HEK293 (cell line): ENCODE data around the gene ANKRD52.

Experiments used
- CTCF ChIA-PET: fragments of 350-600 bp; formaldehyde crosslinking; extraction: SDS; loops from one replicate; lab custom pipeline; 2021; ENCODE audit warnings: antibody characterized with exemption; lab: Yijun Ruan, JAX
- POLR2A ChIA-PET: fragments of 300-600 bp; formaldehyde crosslinking; extraction: SDS; loops from one replicate; lab custom pipeline; 2020; ENCODE audit warnings: antibody characterized with exemption, inconsistent platforms; lab: Yijun Ruan, JAX
- H3K27ac ChIP-seq: fragments of 200-500 bp; sonication (Bioruptor generic); 2 replicates; pipeline ENCODE4 v1.5.1; 2014; ENCODE audit warnings: low read depth, low read length, control low read depth, inconsistent platforms; ENCODE audit errors: extremely low read depth
- H3K36me3 ChIP-seq, 2 experiments: fragments of 200-500 bp in 1 of 2; sonication (Bioruptor generic) in 1 of 2; 1 replicate in 1 of 2; 2 replicates in 1 of 2; pipeline ENCODE4 v1.5.1; 2014 to 2017; ENCODE audit warnings: inconsistent platforms in 2 of 2, low read length in 2 of 2; ENCODE audit not compliant: control insufficient read depth in 2 of 2, insufficient read depth in 1 of 2
- H3K4me1 ChIP-seq: fragments of 200-500 bp; sonication (Bioruptor generic); 2 replicates; pipeline ENCODE4 v1.5.1; 2014; ENCODE audit warnings: mild to moderate bottlenecking, low read length, inconsistent platforms; ENCODE audit not compliant: control insufficient read depth, insufficient read depth
- H3K4me3 ChIP-seq: 2 replicates; pipeline ENCODE4 v1.5.1; 2011; ENCODE audit warnings: low read depth, mild to moderate bottlenecking, control low read depth, low read length, moderate library complexity
- H3K9me3 ChIP-seq: fragments of 200-500 bp; sonication (Bioruptor generic); 2 replicates; pipeline ENCODE4 v1.5.1; 2014; ENCODE audit warnings: low read depth, low read length, inconsistent platforms; ENCODE audit not compliant: control insufficient read depth, insufficient read depth
- EGR2 ChIP-seq: fragments of 450-650 bp; formaldehyde crosslinking; IDR thresholded peaks from 2 replicates; pipeline ENCODE4 v1.5.1; 2016; ENCODE audit warnings: low read depth, missing biosample characterization, missing genetic modification characterization
- GLIS1 ChIP-seq: fragments of 450-650 bp; formaldehyde crosslinking; IDR thresholded peaks from 2 replicates; pipeline ENCODE4 v1.5.1; 2016; ENCODE audit warnings: missing biosample characterization, missing genetic modification characterization
- GLIS2 ChIP-seq: fragments of 450-650 bp; formaldehyde crosslinking; IDR thresholded peaks from 2 replicates; pipeline ENCODE4 v1.5.1; 2016; ENCODE audit warnings: missing biosample characterization, missing genetic modification characterization
- HOXA7 ChIP-seq: sonication (generic); formaldehyde crosslinking; IDR thresholded peaks from 2 replicates; pipeline ENCODE4 v1.8.1; 2022; ENCODE audit warnings: missing genetic modification reagents, borderline replicate concordance
- KLF10 ChIP-seq: fragments of 450-650 bp; IDR thresholded peaks from 2 replicates; pipeline ENCODE4 v1.5.1; 2018; ENCODE audit warnings: missing biosample characterization, mild to moderate bottlenecking, missing genetic modification characterization
- KLF7 ChIP-seq: fragments of 450-650 bp; formaldehyde crosslinking; IDR thresholded peaks from 2 replicates; pipeline ENCODE4 v1.5.1; 2016; ENCODE audit warnings: missing biosample characterization, missing genetic modification characterization, borderline replicate concordance
- MZF1 ChIP-seq: fragments of 450-650 bp; formaldehyde crosslinking; IDR thresholded peaks from 2 replicates; pipeline ENCODE4 v1.5.1; 2017; ENCODE audit warnings: missing biosample characterization, missing genetic modification characterization, borderline replicate concordance
- SP7 ChIP-seq: fragments of 450-650 bp; formaldehyde crosslinking; IDR thresholded peaks from 2 replicates; pipeline ENCODE4 v1.5.1; 2016; ENCODE audit warnings: missing biosample characterization, missing genetic modification characterization
- WT1 ChIP-seq: fragments of 450-650 bp; formaldehyde crosslinking; IDR thresholded peaks from 2 replicates; pipeline ENCODE4 v1.5.1; 2016; ENCODE audit warnings: missing biosample characterization, missing genetic modification characterization
- ZBTB21 ChIP-seq: fragments of 450-650 bp; formaldehyde crosslinking; IDR thresholded peaks from 2 replicates; pipeline ENCODE4 v1.5.1; 2017; ENCODE audit warnings: missing biosample characterization, missing genetic modification characterization
- ZBTB48 ChIP-seq: fragments of 450-650 bp; formaldehyde crosslinking; IDR thresholded peaks from 2 replicates; pipeline ENCODE4 v1.5.1; 2016; ENCODE audit warnings: missing biosample characterization, missing genetic modification characterization
- ZBTB7A ChIP-seq: fragments of 450-650 bp; formaldehyde crosslinking; IDR thresholded peaks from 2 replicates; pipeline ENCODE4 v1.5.1; 2016; ENCODE audit warnings: low read depth, missing biosample characterization, missing genetic modification characterization
- ZFP69B ChIP-seq: fragments of 450-650 bp; formaldehyde crosslinking; IDR thresholded peaks from 2 replicates; pipeline ENCODE4 v1.5.1; 2016; ENCODE audit warnings: missing biosample characterization, missing genetic modification characterization
- ZNF114 ChIP-seq: fragments of 450-650 bp; formaldehyde crosslinking; IDR thresholded peaks from 2 replicates; pipeline ENCODE4 v1.5.0; 2017; ENCODE audit warnings: missing biosample characterization, missing genetic modification characterization
- ZNF121 ChIP-seq: fragments of 450-650 bp; formaldehyde crosslinking; IDR thresholded peaks from 2 replicates; pipeline ENCODE4 v1.5.1; 2016; ENCODE audit warnings: missing biosample characterization, missing genetic modification characterization
- ZNF146 ChIP-seq: fragments of 450-650 bp; formaldehyde crosslinking; IDR thresholded peaks from 2 replicates; pipeline ENCODE4 v1.5.1; 2016; ENCODE audit warnings: missing biosample characterization, missing genetic modification characterization
- ZNF24 ChIP-seq: fragments of 450-650 bp; formaldehyde crosslinking; IDR thresholded peaks from 2 replicates; pipeline ENCODE4 v1.5.1; 2016; ENCODE audit warnings: missing biosample characterization, missing genetic modification characterization
- ZNF248 ChIP-seq: fragments of 450-650 bp; formaldehyde crosslinking; IDR thresholded peaks from 2 replicates; pipeline ENCODE4 v1.5.1; 2017; ENCODE audit warnings: missing biosample characterization, missing genetic modification characterization
- ZNF324 ChIP-seq: fragments of 450-650 bp; formaldehyde crosslinking; IDR thresholded peaks from 2 replicates; pipeline ENCODE4 v1.5.1; 2016; ENCODE audit warnings: missing biosample characterization, missing genetic modification characterization
- ZNF350 ChIP-seq: fragments of 450-650 bp; formaldehyde crosslinking; IDR thresholded peaks from 2 replicates; pipeline ENCODE4 v1.5.0; 2017; ENCODE audit warnings: missing biosample characterization, mild to moderate bottlenecking, missing genetic modification characterization
- ZNF423 ChIP-seq: fragments of 450-650 bp; formaldehyde crosslinking; IDR thresholded peaks from 2 replicates; pipeline ENCODE4 v1.5.1; 2016; ENCODE audit warnings: missing biosample characterization, missing genetic modification characterization
- ZNF561 ChIP-seq: fragments of 450-650 bp; IDR thresholded peaks from 2 replicates; pipeline ENCODE4 v1.5.1; 2018; ENCODE audit warnings: missing biosample characterization, missing genetic modification characterization, borderline replicate concordance
- ZNF621 ChIP-seq: fragments of 450-650 bp; formaldehyde crosslinking; IDR thresholded peaks from 2 replicates; pipeline ENCODE4 v1.5.1; 2017; ENCODE audit warnings: missing biosample characterization, missing genetic modification characterization
- ZNF629 ChIP-seq: fragments of 450-650 bp; formaldehyde crosslinking; IDR thresholded peaks from 2 replicates; pipeline ENCODE4 v1.5.1; 2017; ENCODE audit warnings: missing biosample characterization, missing genetic modification characterization
- ZNF776 ChIP-seq: fragments of 450-650 bp; formaldehyde crosslinking; IDR thresholded peaks from 2 replicates; pipeline ENCODE4 v1.5.0; 2017; ENCODE audit warnings: missing biosample characterization, missing genetic modification characterization, borderline replicate concordance
- ZSCAN16 ChIP-seq: fragments of 450-650 bp; formaldehyde crosslinking; IDR thresholded peaks from 2 replicates; pipeline ENCODE4 v1.5.1; 2016; ENCODE audit warnings: missing biosample characterization, missing genetic modification characterization
- ZSCAN23 ChIP-seq: fragments of 450-650 bp; formaldehyde crosslinking; IDR thresholded peaks from 2 replicates; pipeline ENCODE4 v1.5.1; 2016; ENCODE audit warnings: missing biosample characterization, missing genetic modification characterization
- ZXDB ChIP-seq: fragments of 450-650 bp; formaldehyde crosslinking; IDR thresholded peaks from 2 replicates; pipeline ENCODE4 v1.5.1; 2016; ENCODE audit warnings: missing biosample characterization, missing genetic modification characterization
- TF ChIP-seq, protein P1 (sequence below): fragments of 450-650 bp; formaldehyde crosslinking; IDR thresholded peaks from 2 replicates; pipeline ENCODE4 v1.5.1; 2016; ENCODE audit warnings: missing biosample characterization, missing genetic modification characterization
- TF ChIP-seq, protein P2 (sequence below): sonication (generic); formaldehyde crosslinking; IDR thresholded peaks from 2 replicates; pipeline ENCODE4 v1.8.1; 2022; ENCODE audit warnings: mild to moderate bottlenecking, moderate library complexity, missing genetic modification reagents
- TF ChIP-seq, protein P3 (sequence below): fragments of 450-650 bp; formaldehyde crosslinking; IDR thresholded peaks from 2 replicates; pipeline ENCODE4 v1.5.1; 2016; ENCODE audit warnings: missing biosample characterization, missing genetic modification characterization

Gene ANKRD52

DNA sequence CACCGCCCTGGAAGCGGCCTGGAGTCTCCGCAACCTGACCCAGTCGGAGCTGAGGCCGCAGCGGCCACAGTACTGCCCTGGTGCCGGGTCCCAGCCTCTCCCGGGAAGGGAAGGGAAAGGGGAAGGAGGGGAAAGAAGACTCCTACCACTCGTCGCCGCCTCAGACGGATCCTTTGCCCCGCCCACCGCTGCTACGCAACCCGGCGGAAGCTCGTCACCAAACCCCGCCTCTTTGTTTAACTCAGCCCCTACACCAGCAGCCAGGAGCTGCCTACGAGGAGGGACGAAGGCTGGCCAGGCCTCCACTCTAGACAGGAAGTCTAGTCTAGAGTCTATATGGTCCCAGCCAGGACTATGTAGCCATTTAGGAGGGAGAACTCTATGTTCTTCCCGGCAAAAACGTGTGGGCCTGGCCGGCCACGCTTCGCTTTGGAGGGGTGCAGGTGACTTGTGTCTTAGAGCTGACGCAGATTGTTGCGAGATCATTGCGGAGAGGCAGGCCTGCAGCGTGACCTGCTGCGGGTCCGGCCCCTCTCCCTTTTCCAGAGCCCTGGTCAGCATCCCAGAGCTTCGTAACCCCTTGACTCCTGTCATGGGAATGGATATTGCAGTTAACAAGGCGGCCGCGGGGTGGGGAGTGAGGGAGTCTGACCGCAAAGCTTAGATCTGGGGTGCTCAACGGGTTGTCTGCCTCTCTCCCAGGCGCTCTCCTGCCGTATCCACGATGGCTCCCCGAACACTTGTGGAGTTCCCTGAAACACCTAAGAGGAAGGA, 36.2 kb downstream of the ANKRD52 start, which contains the start of gene RNF41 (continued):
- TF ChIP-seq ZNF776 (tag by site-specific recombination) (no peak), ZNF114 (tag by site-specific recombination) (no peak), ZNF146 (tag by site-specific recombination) (no peak), ZNF423 (tag by site-specific recombination) (no peak), ZNF629 (peak; percentile 71; the same call in 1 of the 2 replicates), ZNF248 (tag by site-specific recombination) (no peak), WT1 (tag by site-specific recombination) (0 out of 2 replicates have a peak, but pooled peaks have one; percentile 3), ZSCAN16 (tag by site-specific recombination) (no peak), MZF1 (tag by site-specific recombination) (0 out of 2 replicates have a peak, but pooled peaks have one; percentile 16), ZNF24 (tag by site-specific recombination) (no peak), SP7 (peak; percentile 10; the same call in 1 of the 2 replicates), HOXA7 (CRISPR knock-in tag) (no peak)
- TF ChIP-seq, protein P1, sequence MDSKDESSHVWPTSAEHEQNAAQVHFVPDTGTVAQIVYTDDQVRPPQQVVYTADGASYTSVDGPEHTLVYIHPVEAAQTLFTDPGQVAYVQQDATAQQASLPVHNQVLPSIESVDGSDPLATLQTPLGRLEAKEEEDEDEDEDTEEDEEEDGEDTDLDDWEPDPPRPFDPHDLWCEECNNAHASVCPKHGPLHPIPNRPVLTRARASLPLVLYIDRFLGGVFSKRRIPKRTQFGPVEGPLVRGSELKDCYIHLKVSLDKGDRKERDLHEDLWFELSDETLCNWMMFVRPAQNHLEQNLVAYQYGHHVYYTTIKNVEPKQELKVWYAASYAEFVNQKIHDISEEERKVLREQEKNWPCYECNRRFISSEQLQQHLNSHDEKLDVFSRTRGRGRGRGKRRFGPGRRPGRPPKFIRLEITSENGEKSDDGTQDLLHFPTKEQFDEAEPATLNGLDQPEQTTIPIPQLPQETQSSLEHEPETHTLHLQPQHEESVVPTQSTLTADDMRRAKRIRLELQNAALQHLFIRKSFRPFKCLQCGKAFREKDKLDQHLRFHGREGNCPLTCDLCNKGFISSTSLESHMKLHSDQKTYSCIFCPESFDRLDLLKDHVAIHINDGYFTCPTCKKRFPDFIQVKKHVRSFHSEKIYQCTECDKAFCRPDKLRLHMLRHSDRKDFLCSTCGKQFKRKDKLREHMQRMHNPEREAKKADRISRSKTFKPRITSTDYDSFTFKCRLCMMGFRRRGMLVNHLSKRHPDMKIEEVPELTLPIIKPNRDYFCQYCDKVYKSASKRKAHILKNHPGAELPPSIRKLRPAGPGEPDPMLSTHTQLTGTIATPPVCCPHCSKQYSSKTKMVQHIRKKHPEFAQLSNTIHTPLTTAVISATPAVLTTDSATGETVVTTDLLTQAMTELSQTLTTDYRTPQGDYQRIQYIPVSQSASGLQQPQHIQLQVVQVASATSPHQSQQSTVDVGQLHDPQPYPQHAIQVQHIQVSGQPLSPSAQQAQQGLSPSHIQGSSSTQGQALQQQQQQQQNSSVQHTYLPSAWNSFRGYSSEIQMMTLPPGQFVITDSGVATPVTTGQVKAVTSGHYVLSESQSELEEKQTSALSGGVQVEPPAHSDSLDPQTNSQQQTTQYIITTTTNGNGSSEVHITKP (tag by site-specific recombination) = peak; percentile 52

DNA sequence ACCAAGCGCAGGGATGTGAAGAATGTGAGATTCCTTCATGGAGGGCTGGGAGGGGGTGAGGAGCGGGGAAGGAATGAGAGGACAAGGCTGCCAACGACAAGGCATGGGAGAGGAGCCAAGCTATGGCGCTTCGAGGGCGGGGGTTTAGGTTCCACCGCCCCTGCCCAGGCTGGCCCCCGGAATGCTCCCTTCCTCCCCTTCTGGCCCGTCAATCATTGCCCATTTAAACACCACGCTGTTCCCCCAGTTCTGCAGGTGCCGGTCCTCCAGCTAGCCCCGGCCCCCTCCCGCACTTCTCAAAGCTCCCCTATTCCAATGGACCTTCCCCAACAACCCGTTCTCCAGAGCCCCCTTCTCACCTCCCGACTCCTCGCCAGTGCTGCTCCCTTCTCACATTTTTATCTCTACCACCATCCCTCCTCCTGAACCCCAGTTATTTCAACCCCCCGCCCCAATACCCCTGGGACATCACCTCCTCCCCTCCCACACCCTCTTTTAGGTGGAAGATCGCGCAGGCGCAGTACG, 36.9 kb downstream of the ANKRD52 start:
- CTCF ChIA-PET = interaction anchor here (1.1 to 5.3 kb wide), 14 partner anchors 10 to 483 kb away, joined by 3 to 73 read pairs (median 8); partner anchors contain the start of genes ANKRD52, PA2G4, SMARCC2 and ZC3H10
- POLR2A ChIA-PET = interaction anchor here (0.6 to 3.6 kb wide), 37 partner anchors 9 to 415 kb away, joined by 3 to 59 read pairs (median 6); partner anchors contain the start of genes ANKRD52, CNPY2, COQ10A and CS
- Histone ChIP-seq H3K9me3 (no peaks in the 10 kb centered on the region), H3K27ac (peak overlapping the region; percentile 83), H3K4me1 (peaks cover 12% of the 10 kb centered on the region; the same call in 1 of the 2 replicates), H3K4me3 (peak overlapping the region; percentile 77), H3K36me3 (peaks cover 3 to 18% of the 10 kb centered on the region in 2 experiments; a peak in 2 of 3 replicates)
- TF ChIP-seq ZBTB48 (tag by site-specific recombination) = 0 out of 2 replicates have a peak, but pooled peaks have one; percentile 71
- peak; percentile 82 for TF ChIP-seq GLIS2
- 0 out of 2 replicates have a peak, but pooled peaks have one; percentile 13 for TF ChIP-seq KLF10 (tag by site-specific recombination)
- peak; percentile 55; the same call in 1 of the 2 replicates for TF ChIP-seq ZSCAN23 (tag by site-specific recombination)
- TF ChIP-seq, protein P2, sequence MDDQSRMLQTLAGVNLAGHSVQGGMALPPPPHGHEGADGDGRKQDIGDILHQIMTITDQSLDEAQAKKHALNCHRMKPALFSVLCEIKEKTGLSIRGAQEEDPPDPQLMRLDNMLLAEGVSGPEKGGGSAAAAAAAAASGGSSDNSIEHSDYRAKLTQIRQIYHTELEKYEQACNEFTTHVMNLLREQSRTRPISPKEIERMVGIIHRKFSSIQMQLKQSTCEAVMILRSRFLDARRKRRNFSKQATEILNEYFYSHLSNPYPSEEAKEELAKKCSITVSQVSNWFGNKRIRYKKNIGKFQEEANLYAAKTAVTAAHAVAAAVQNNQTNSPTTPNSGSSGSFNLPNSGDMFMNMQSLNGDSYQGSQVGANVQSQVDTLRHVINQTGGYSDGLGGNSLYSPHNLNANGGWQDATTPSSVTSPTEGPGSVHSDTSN (CRISPR knock-in tag) = no peak
- TF ChIP-seq ZNF121 (tag by site-specific recombination) = no peak
- no peak for TF ChIP-seq ZNF350 (tag by site-specific recombination)
- no peak for TF ChIP-seq ZNF621 (tag by site-specific recombination)
- TF ChIP-seq ZBTB21 = 0 out of 2 replicates have a peak, but pooled peaks have one; percentile 42
- peak; percentile 66; the same call in 1 of the 2 replicates for TF ChIP-seq KLF7 (tag by site-specific recombination)
- peak; percentile 77; the same call in 1 of the 2 replicates for TF ChIP-seq ZNF324 (tag by site-specific recombination)
- TF ChIP-seq, protein P3, sequence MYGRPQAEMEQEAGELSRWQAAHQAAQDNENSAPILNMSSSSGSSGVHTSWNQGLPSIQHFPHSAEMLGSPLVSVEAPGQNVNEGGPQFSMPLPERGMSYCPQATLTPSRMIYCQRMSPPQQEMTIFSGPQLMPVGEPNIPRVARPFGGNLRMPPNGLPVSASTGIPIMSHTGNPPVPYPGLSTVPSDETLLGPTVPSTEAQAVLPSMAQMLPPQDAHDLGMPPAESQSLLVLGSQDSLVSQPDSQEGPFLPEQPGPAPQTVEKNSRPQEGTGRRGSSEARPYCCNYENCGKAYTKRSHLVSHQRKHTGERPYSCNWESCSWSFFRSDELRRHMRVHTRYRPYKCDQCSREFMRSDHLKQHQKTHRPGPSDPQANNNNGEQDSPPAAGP (tag by site-specific recombination) = peak; percentile 73
- TF ChIP-seq ZBTB7A (tag by site-specific recombination) = 0 out of 2 replicates have a peak, but pooled peaks have one; percentile 72
- peak; percentile 57; the same call in 1 of the 2 replicates for TF ChIP-seq GLIS1
- peak; percentile 74 for TF ChIP-seq WT1 (tag by site-specific recombination)
- TF ChIP-seq ZFP69B = peak; percentile 82; the same call in 1 of the 2 replicates
- no peak for TF ChIP-seq ZNF561 (tag by site-specific recombination)
- TF ChIP-seq ZXDB (tag by site-specific recombination) = peak; percentile 75
- TF ChIP-seq EGR2 = peak; percentile 53
- peak; percentile 22; the same call in 1 of the 2 replicates for TF ChIP-seq ZNF24 (tag by site-specific recombination)
